ENCODE data around the gene RALGPS1.

The RALGPS1 gene

DNA sequence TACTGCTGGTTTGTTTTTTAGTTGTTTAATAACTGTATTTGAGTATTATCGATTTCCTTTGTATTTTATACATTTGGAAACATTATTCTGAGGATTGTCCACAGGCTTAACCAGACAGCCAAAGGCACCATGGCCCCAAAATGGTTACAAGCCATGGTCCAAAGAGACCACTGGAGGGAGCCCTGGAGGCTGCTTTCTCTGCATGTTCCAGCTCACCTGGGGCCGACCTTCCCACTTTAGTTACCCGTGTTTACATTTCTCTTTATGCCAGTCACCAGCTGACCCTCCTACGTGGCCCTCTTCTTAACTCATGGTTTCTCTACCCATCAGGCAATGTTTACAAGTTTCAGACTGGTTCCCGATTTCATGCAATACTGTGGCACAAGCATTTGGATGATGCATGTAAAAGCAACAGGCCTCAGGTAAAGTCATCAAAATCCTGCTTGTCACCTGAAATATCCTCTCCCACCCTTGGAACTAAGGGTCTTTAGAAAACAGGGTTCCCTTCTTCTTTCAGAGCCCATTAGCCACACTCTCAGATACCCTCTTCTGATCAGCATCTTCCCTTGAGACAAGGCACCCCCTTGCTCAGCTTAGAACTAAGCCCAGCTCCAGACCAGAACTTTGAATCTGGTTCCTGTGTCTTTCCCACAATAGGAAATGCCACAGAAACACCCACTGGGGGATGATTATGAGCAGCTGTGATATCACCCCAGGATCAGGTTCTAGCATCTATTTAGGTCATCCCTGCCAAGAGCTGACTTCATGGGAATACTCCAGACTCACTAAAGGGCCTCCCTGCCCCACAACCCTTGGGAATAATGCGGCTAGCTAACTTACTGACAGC is 300.1 kb downstream of the RALGPS1 start:
- in situ Hi-C loops (cut with MboI; ENCODE audit: low sequenced_read_pairs): no loop called here

DNA sequence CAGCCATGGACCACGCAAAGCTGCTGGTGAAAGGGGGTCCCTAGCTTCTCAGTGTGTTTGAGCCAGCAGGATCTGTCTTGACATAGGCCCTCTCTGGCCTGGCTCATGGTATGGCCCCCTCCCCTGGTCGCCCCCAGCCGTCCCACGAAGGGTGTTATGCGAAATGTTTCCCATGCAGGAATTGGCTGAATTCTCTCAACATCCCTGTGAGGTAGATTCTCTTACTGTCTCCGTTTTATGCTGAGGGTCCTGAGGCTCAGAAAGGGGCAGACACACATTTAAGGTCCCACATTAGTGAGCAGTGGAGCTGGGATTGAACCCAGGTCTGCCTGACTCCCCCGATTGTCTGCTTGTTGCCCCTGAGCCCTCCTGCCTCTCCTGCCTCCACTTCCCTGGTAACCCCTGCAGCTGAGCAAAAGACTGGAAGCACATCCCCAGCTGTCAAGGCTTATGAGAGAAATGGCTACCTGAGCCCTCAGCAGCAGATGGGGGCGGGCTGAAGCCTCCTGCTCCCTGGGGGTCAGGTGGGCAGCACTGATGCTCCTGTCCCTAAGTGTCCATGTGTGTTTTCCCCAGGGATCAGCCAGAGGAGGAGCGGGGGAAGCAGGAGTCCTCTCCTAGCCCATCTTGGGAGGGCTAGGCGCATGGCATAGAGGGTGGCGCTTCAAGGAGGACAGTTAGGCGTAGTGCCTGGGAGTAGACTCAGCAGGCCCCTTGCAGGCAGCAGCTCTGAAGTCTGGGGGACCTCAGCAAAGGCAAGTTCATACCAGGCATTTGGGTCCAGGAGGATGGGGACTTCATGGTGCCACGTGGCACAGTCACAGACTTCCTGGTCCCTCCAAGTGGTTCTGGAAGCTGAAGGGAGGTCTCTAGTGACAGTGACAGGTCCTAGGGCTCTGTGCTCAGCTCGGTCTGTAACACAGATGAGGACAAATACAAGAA is 301.0 kb downstream of the RALGPS1 start:
- in situ Hi-C loops (cut with MboI; ENCODE audit: low sequenced_read_pairs): no loop called here

DNA sequence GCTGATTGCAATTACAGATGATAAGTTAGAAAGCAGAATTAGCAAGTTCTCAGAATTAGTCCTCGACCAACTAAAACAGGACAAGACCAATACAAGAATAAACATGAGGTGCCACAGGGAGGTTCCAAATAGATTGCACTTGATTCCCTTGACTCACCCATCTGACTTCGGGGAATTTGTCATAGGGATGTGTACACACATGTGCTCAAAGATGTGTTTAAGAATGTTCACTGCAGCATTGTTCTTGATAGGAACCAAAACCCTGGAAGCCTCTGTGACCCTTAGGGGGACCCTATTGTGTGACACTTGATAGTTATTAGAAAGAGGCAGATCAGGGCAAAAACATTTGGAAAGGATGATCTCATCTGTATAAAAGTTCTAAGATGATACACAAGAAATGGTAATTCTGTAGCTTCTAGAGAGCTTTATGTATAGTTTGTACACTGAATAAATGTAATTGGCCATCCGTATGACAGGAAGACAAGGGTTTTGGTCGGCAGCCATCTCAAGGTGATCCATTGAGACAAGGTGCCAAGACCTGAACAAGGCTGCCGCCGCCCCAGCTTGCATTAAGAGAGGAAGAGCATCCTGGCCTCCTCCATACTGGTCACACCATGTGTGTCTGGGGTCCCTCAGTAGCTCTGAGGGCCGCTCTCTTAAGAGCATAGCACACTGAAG is 301.8 kb downstream of the RALGPS1 start:
- in situ Hi-C loops (cut with MboI; ENCODE audit: low sequenced_read_pairs): no loop called here

DNA sequence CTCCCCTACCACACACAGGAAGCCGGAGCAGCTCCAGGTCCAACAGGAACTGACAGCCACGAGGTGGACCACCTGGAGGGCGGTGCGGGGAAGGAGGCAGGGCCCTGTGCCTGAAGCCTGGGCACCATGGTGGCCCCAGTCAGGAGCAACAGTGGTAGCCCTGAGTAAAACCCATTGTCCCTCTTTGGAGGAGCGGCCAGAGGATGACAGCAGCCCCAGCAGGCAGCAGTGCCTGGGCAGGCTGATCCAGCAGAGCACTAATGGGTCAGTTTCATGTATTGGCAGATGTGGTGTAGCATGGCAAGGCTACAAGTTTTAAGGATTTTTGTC is 302.3 kb downstream of the RALGPS1 start:
- in situ Hi-C loops (cut with MboI; ENCODE audit: low sequenced_read_pairs): no loop called here

DNA sequence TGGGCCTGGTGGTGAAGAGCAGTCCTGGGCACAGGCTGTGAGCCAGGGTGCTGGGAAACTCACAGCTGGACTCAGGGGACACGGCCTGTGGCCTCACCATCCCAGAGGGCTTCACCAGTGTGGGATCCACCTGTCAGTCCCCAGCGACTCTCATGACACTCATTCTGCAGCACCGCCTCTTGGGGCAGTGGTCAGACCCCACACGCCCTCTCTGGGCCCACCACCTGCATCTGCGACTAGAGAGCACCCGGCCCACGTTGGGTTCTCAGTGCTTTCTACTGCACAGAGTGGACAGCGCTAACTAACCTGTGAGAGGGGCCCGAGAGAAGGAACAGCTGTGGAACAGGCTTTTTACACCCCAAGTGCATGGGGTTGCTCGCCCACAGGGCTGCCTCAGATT is 304.2 kb downstream of the RALGPS1 start:
- in situ Hi-C loops (cut with MboI; ENCODE audit: low sequenced_read_pairs): no loop called here

DNA sequence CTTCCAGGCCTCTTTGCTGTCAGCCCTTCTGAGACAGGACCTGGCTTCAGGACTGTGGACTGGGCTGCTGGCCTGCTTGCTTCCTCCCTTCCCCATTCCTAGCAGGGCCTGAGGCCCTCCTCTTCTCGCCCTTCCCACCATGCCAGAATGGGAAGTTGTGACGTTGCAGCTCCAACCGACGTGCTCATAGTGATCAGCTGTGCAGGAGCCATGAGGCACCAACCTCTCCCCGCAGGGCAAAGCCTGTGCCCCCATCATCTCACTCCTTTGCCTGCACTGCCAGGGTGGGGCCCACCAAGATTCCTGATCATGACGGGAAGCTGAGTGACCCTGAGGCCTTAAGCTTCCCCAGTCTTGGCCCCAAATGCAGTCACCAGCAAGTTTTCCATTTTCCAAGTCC is 304.9 kb downstream of the RALGPS1 start:
- in situ Hi-C loops (cut with MboI; ENCODE audit: low sequenced_read_pairs): no loop called here

DNA sequence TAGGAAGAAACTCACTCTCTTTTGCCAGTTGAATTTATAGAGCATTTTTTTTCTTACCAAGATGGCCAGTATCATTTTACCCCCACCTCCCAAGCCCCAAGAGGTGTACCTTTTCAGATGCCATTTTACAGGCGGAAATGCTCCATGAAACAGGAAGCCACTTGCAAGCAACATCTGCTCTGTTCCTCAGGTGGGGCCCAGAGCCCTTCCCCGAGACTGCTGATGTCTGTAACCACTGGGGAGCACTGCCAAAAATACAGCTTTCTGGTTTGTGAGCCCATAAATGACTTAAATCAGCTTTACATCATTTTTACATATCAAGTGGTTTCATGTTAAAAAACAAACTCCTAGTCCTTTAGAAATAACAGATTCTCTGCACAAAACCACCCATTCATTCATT is 307.1 kb downstream of the RALGPS1 start:
- in situ Hi-C loops (cut with MboI; ENCODE audit: low sequenced_read_pairs): no loop called here

DNA sequence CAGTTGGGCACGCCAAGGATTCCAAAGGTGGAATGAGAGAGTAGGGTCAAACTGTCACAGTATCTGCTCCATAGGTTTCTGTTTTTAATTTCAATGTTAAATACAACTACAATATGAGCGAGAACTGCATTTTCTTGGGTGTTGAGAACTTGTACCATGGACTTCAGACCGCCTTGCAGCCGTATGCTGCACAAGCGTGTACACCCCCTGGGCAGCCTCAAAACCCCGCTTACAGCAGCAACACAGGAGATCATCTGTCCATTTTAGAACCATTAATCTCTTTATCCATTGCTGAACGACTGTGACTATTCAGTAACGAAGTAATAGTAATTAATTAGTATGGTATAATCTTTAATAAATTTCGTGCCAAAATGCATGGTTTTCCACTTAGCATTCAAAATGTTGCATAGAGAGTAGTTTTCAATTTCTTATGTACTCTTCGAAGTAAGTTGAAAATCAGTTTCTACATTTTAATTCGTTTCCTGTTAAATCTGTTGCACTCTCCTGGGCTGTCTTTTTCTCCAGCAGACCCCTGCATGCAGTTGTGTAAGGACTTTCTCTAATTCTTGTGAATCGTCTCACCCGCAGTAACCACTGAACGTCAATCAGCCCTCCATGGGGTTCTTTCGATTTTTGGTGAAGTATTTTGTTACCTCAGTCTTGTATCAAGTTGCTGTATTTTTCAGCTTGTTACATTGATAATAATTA is 308.0 kb downstream of the RALGPS1 start:
- in situ Hi-C loops (cut with MboI; ENCODE audit: low sequenced_read_pairs): no loop called here

DNA sequence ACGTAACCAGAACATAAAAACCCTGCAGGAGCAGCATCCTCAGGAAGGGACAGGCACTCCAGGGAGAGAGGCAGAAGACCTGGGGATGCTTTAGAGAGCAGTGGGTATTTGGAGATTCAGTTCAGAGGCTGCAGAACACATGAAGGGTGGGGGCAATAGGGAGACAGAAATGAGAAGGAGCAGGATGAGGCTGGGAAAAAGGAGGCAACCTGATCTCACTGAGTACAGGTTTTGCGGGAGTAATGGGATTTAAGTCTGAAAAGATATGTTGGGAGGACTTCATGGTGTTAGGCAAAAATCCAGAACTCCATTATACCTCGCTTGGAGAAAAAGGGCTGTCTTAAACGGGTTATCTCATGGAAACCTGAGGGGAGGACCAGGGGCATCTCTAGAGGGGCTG is 308.7 kb downstream of the RALGPS1 start:
- in situ Hi-C loops (cut with MboI; ENCODE audit: low sequenced_read_pairs): no loop called here

DNA sequence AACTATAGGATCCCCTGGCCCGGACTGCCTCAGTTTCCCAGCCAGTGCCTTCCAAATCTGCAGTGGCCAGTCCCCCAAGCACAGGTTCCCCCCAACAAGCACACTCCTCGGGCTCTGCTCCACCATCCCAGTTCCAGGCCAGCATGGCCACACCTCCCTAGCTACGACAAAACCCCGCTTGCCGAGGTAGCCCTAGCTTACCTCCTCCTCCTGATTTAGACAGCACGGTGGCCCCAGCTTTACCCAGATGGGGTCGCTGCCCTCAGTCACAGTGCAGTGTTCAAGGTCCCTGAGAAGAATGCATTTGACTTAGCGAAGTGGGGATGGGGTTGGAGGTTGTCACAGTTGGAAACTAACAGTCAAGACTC is 309.2 kb downstream of the RALGPS1 start:
- in situ Hi-C loops (cut with MboI; ENCODE audit: low sequenced_read_pairs): no loop called here

DNA sequence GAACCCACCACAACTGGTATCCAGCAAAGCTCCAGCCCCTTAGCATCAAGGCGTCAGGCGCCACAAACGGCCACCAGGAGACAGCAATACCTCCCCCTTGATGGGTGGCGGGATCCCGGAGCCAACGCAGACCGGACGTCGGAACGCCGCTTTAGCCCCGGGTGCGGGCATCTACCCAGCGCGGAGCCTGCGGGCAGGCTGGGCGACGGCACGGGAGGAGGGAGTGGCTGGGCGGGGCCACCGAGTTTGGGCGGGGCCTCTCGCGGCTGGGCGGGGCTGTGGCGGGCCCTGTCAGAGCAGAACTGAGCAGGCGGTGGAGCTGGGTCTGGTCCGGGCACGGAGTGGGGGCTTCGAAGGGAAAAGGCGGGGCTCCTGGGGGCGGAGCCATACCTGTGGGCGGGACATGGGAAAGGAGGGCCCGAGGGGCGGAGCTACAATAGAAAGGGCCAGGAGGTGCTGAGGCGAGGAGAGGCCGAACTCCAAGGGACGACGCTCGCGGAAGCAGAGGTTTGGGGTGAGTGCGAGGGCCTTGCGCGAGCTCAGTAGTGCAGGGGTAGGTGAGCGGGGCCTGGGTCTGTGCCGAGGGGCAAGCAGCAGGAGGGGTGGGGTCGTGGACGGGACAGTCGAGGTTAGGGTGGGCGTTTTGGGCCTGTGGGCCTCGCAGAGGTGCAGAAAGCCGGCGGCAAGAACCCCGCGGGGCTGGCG is 309.7 kb downstream of the RALGPS1 start:
- in situ Hi-C loops (cut with MboI; ENCODE audit: low sequenced_read_pairs): no loop called here

DNA sequence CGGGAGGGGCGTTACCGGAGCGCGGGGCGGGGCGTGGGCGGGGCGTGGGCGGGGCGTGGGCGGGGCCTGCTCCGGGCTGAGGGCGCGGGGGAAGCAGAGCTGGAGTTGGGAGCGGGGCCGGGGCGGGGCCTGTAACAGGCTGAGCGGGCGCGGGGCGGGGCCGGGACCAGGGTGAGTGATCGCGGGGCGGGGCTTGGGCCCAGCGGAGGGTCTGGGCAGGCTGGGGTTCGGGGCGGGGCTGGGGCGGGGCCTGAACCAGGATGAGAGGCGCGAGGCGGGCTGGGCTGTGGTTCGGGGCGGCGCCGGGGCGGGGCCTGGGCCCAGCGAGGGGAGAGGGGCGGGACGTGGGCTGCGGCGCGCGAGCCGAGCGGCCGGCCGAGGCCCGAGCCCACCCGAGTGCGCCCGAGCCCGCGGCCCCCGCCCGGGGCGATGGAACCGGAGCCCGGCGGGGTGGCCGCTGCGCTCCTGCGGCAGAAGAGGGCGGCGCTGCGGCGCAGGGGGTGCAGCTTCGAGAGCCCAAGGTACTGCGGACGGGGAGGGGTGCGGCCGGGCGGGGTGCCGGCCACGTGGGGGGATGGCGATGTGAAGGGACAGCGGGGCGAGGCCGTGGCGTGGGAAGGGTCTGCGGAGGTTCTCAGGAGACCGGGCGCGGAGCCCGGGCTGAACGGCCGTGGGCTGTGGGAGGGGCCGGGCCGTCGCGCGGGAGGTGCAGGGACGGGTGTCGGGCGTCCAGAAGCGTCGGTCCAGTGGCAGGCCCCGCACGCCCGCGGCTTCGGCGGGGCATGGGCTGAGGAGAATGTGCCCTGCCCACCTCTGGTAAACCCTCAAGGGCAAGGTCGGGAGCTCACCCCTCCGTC is 310.5 kb downstream of the RALGPS1 start:
- in situ Hi-C loops (cut with MboI; ENCODE audit: low sequenced_read_pairs): no loop called here

DNA sequence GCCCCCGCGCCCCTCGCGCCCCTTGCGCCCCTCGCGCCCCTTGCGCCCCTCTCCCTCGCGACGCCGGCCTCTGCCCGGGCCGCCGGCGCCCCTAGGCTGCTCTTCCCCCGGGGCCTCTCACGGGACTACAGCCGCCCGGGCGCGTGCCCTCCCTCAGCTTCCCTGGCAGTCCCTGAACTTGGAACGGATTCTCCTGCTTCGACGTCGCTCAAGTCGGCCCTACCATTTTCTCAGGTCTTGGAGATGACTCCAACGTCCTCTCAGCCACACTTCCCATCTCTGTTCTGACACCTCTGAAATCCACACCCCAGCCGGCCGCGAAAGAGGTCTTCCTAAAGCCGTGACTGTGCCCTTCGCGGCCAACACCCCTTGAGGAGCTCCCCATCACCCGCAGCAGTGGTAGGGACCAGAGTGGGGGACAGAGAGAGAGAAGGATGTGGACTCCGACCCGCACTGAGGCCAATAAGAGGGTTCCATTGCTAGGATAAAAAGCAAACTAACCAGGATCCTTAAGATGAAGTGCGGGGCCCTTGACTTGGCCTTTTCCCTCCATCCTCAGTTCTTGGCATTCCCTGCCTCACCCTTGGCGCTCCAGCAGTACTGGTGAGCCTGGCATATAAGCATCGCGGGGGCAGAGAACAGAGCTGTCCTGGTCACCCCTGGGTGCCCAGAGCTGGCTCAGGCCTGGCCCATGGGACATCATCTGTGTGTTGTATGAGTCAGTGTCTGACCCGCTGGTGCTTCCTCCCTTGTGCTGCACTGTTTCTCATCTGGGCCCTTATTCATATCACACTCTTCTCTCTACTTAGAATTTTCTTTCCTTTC is 311.4 kb downstream of the RALGPS1 start:
- in situ Hi-C loops (cut with MboI; ENCODE audit: low sequenced_read_pairs): no loop called here

DNA sequence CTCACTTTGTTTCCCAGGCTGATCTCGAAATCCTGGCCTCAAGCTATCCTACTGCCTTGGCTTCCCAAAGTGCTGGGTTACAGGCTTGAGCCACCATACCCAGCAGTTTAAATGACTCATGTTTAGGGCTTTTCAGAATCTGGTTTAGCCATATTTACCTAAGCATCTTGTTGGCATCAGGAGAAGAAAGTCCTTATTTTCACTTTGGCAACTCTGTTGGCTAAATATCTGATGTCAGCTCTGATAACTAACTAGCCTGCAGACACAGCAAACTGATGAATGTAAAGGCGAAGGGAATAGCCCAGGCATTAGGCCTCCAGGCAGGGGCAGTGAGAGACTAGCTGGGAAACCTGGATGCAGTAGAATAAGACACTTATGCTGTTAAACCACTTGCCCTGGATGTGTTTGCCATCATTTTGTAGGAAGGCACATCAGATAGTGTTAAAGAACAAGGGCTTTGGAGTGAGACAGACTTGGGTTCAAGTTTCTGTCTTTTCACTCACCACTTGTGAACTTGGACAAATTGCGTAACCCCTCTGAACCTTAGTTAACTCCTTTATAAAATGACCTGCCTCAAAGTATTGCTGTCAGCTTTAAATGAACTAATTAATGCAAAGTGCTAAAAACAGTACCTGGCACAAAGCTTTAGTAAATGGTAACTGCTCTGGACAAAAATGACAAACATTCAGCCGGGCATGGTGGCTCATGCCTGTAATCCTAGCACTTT is 315.3 kb downstream of the RALGPS1 start:
- in situ Hi-C loops (cut with MboI; ENCODE audit: low sequenced_read_pairs): no loop called here

DNA sequence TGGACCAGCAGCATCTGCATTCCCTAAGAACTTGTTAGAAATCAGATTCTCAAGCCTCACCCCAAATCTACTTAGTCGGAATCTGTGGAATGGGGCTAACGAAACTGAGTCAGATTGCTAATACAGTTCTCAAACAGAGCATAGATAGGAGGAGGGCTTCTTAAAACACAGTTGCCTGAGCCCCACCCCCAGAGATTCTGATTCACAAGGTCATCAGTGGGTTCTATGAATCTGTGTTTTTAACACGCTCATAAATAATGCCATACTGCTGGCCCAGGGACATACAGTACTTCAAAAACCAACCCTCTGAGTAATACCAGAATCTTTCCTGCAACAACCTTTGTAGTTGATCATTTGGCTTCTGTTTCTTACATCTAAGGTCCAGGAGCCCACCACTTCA is 317.1 kb downstream of the RALGPS1 start:
- in situ Hi-C loops (cut with MboI; ENCODE audit: low sequenced_read_pairs): no loop called here

DNA sequence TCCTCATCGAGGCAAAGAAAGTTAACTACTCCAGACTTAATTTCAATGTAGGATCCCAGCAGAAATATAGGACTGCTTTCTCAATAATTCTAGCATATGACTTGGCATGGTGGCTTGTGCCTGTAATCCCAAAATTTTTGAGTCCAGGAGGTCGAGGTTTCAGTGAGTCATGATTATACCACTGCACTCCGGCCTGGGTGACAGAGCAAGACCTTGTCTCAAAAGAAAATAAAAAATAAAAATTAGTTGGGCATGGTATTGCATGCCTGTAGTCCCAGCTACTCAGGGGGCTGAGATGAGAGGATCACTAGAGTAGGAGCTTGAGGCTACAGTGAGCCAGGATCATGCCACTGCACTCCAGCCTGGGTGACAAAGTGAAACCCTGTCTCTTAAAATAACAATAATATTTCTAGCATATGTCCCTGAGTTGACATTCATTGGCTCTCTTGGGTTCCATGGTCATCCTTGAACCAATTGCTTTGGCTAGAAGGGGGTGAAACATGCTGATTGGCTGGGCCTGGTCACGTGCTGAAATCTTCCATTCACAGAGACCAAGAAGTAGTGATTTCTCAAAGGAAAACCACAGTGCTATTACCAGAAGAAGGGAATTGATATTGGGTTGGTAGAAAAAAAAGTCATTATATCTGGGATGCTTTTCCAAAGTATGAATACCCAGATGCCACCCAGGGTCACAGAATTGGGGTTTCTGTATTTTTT is 318.4 kb downstream of the RALGPS1 start:
- in situ Hi-C loops (cut with MboI; ENCODE audit: low sequenced_read_pairs): no loop called here

DNA sequence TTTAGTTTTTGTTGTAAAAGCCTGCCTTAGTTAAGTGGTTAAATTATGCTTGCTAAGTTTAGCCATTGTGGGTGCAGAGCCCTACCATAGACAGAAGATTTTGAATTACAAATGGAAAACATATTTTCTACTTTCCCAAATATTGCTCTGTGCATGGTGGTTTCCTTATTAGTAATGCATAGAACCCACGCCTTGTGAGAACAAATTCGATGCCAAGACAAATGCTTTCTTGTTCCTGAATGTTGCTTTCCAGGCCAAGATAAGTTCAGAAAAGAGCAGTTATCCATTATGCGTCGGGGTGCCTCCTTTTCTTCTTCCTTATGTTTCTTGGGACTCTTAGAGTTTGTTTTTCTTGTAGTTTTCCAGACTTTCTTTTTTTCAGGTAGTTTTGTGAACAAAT is 319.0 kb downstream of the RALGPS1 start:
- in situ Hi-C loops (cut with MboI; ENCODE audit: low sequenced_read_pairs): no loop called here
